Thyroid gland (tissue), 4 donors: ENCODE data around the gene FGF21. TPM values are rescaled to one million over a fixed set of nuclear protein-coding genes. Genes with fewer than 3 reads are reported as not detected.
A peak's percentile ranks its signal among the peaks of the same experiment; 100 is the strongest.

ENCODE experiments used
- DNase-seq, 2 donors: peaks; one replicate each; pipeline ENCODE4 v3.0.0-alpha.2; 2019
- H3K27ac ChIP-seq, 3 donors: fragments of 200-600 bp; sonication (generic); 1 replicate in 2 of 3; 2 replicates in 1 of 3; pipeline ENCODE4 v1.5.1; 2016 to 2019; ENCODE audit warnings: mild to moderate bottlenecking in 1 of 3, moderate library complexity in 1 of 3
- H3K27me3 ChIP-seq: fragments of 200-600 bp; sonication (generic); one replicate; pipeline ENCODE4 v1.5.1; 2019
- H3K36me3 ChIP-seq, 2 donors: fragments of 200-600 bp; sonication (generic); one replicate each; pipeline ENCODE4 v1.5.1; 2016 to 2019
- H3K4me1 ChIP-seq, 2 donors: fragments of 200-600 bp; sonication (generic); one replicate each; pipeline ENCODE4 v1.5.1; 2017 to 2019
- H3K4me3 ChIP-seq, 3 donors: fragments of 200-600 bp; sonication (generic); replicated peaks in 1 of 3; 1 replicate in 2 of 3; 2 replicates in 1 of 3; pipeline ENCODE4 v1.5.1; 2016; ENCODE audit warnings: mild to moderate bottlenecking in 1 of 3
- H3K9me3 ChIP-seq: fragments of 200-600 bp; sonication (generic); one replicate; pipeline ENCODE4 v1.5.1; 2017
- POLR2A ChIP-seq, 2 donors: fragments of 450-650 bp; IDR thresholded peaks; one replicate each; pipeline ENCODE4 v1.6.1; 2017; ENCODE audit warnings: antibody characterized with exemption in 2 of 2, mild to moderate bottlenecking in 2 of 2, moderate library complexity in 1 of 2
- WGBS, 2 donors: methylation state at CpG; one replicate each; pipeline ENCODE4 v1.1.5; 2017; 5-methylcytosine and 5-hydroxymethylcytosine counted together
- intact Hi-C: fragments of 100-400 bp; cut with DNase I; formaldehyde crosslinking; loops from one replicate; pipeline ENCODE4 v1.15.1; 2023
- total RNA-seq, 4 donors: library from RNA; depleted of rRNA; stranded (reverse); fragments of >200 nt; gene quantifications; one replicate each; pipeline ENCODE4 v1.2.3, GENCODE V29; 2016
- TF ChIP-seq, protein P1 (sequence below), 6 experiments: fragments of 200-600 bp in 3 of 6; fragments of 450-650 bp in 3 of 6; sonication (generic) in 3 of 6; IDR thresholded peaks; one replicate each; pipeline ENCODE4 v1.5.1; 2016 to 2019; ENCODE audit warnings: antibody characterized with exemption in 6 of 6, mild to moderate bottlenecking in 2 of 6, inconsistent platforms in 1 of 6, moderate library complexity in 1 of 6

The FGF21 gene
- total RNA-seq, 4 donors from 2014 or later = not detected

DNA sequence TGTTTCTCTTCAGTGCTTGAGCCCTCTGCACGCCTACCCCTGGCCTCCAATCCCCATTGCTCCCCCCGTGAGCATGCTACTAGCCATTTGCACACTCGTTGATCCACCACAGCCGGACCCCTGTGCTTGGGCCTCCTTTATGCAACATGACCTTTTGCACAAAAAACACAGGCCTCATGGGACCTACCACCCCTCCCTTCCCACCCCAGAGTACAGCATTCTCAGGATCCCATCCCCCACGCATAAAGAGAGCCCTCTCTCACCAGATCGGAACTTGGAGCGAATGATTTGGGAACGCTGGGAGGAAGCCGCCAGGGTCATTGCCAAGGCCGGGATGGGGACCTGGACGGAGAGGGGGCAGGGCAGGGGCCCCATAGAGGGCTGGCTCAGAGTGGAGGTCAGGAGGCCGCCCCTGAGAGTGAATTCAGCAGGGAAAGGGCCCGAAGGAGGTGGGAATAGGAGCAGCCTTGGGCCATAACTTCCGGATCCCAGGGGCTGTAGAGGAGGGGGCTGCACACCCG lies 36.6 kb upstream of the FGF21 start:
- H3K36me3 ChIP-seq = no peaks in the 10 kb centered on the region
- no peaks in the 10 kb centered on the region for H3K27me3 ChIP-seq
- 46 to 63% methylated on average over 11 to 15 of the region's 15 CpGs for WGBS, 2 donors
- no peak overlapping the region for H3K4me3 ChIP-seq
- peak overlapping the region in 1 of 3 donors; percentile 24 for H3K27ac ChIP-seq
- TF ChIP-seq, protein P1, sequence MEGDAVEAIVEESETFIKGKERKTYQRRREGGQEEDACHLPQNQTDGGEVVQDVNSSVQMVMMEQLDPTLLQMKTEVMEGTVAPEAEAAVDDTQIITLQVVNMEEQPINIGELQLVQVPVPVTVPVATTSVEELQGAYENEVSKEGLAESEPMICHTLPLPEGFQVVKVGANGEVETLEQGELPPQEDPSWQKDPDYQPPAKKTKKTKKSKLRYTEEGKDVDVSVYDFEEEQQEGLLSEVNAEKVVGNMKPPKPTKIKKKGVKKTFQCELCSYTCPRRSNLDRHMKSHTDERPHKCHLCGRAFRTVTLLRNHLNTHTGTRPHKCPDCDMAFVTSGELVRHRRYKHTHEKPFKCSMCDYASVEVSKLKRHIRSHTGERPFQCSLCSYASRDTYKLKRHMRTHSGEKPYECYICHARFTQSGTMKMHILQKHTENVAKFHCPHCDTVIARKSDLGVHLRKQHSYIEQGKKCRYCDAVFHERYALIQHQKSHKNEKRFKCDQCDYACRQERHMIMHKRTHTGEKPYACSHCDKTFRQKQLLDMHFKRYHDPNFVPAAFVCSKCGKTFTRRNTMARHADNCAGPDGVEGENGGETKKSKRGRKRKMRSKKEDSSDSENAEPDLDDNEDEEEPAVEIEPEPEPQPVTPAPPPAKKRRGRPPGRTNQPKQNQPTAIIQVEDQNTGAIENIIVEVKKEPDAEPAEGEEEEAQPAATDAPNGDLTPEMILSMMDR (IDR thresholded peaks at IDR 0.05) = no peak
- no peak for TF ChIP-seq POLR2A (IDR thresholded peaks at IDR 0.05)
- intact Hi-C loops = no loop called here
- DNase-seq = no peak
- peaks cover 25 to 43% of the 10 kb centered on the region in 2 donors for H3K4me1 ChIP-seq
- no peaks in the 10 kb centered on the region for H3K9me3 ChIP-seq

DNA sequence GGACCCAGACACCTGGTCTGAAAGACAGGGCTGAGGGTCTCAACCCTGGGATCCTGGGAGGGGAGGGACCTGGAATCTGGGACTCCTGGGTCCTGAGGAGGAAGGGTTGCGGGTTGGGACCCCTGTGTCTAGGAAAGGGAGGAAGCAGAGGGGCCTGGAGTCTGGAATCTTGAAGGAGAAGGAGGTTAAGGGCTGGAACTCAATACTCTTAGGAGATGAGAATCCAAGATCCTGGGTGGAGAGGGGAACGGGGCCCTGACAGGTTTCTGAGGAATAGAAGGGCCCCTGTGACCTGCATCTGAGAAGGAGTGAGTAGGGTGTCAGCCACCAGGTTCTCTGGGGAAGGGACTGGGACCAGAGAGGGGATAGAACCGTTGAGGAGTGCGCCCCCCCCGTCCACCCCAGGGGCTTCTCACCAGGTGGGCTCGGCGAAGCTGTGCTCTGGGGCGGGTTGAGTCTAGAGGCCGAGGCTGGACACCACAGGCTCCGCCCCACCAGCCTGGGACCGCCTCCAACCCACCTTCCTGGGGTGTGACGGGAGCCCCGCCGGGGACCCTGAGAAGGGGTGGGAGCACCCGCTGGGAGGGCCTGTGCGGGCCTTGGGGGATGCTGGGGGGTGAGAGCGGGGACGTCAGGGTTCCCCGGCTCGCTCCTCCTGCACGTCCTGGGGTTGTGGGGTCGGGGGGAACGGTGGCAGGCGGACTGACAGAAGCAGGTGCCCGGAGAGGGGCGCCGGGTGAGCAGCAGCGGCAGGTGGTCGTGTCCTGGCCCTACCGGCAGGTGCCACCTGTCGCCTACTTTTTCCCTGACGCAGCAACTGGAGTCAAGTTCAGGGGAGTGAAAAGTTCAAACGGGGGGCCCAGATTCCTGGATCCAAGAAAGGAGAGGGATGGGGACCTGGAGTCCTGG lies 35.8 kb upstream of the FGF21 start, which contains the start of gene MAMSTR:
Gene MAMSTR, minus strand, starts transcription at position 463 of the 909 bp plus-strand sequence. CDS start 694 bp downstream, outside the sequence.
- H3K4me1 ChIP-seq = peaks cover 26 to 45% of the 10 kb centered on the region in 2 donors
- intact Hi-C loops = no loop called here

DNA sequence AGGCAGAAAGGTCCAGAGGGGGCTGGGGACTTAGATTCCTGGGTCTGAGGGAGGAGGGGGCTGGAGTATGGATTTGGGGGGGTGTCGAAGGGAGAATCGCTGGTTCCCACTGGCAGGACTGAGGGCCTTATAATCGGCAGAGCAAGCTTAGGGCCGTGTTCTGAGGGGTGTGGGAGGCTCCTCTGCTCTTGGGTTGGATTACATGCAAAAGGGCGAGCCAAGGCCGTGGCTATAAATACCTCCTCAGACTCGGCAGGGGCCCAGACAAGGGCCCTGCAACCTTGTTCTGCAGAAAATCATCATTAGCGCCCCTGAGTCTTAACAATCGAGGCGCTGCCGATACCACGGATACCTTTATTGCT lies 35.1 kb upstream of the FGF21 start:
- Histone ChIP-seq H3K27ac (peak overlapping the region in 1 of 3 donors; percentile 80), H3K36me3 (no peaks in the 10 kb centered on the region), H3K9me3 (no peaks in the 10 kb centered on the region), H3K4me1 (peaks cover 23 to 42% of the 10 kb centered on the region in 2 donors), H3K27me3 (no peaks in the 10 kb centered on the region), H3K4me3 (no peak overlapping the region)
- 36 to 42% methylated on average over 11 to 12 of the region's 12 CpGs for WGBS, 2 donors
- intact Hi-C loops = no loop called here
- TF ChIP-seq, protein P1 (IDR thresholded peaks at IDR 0.05) = no peak
- TF ChIP-seq POLR2A (IDR thresholded peaks at IDR 0.05) = no peak
- DNase-seq = no peak

More for the DNA sequence above, 35.8 kb upstream of the FGF21 start, which contains the start of gene MAMSTR:
- Histone ChIP-seq H3K4me3 (peak within 1 kb of the TSS in 2 of 3 donors; percentile 39 to 43), H3K27ac (peak within 1 kb of the TSS in 1 of 3 donors; percentile 80), H3K36me3 (no peaks in the 10 kb centered on the region), H3K9me3 (no peaks in the 10 kb centered on the region), H3K27me3 (no peaks in the 10 kb centered on the region)
- DNase-seq = no peak
- no peak for TF ChIP-seq POLR2A (IDR thresholded peaks at IDR 0.05)
- TF ChIP-seq, protein P1 (IDR thresholded peaks at IDR 0.05) = no peak
- WGBS, 2 donors = 75 to 76% methylated on average over 28 to 29 of the region's 33 CpGs

DNA sequence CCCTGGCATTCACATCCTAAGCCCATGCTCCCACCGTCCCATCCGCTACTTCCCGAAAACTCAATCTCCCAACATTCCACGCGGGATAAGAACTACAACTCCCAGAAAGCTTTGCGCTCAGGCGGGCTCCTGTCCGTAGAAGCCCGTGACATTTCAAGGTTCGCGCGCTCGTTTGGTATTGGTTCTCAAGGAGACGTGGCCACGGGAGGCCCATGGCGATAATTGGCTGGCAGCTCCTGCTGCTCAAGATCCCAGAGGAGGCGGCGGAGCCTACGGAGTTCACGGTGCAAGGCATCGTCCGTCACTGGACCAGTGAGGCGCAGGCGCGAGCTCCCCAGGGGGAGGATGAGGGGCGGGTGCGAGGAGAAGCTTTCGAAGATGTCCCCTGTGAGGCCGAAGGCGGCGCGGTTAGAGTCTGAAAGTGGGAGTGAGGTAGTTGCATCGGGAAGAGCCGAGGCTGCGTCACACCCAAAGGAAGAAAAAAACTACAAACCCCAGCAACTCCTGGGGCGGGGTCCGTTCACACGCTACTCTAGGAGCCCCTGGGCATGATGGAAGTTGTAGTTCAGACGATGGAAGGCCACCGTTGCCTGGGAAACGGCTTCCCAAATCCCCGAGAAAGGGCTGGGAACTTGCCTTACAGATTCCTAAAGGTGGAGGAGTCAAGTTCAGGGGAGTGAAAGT lies 34.6 kb upstream of the FGF21 start:
- Histone ChIP-seq H3K9me3 (no peaks in the 10 kb centered on the region), H3K4me1 (peaks cover 23 to 37% of the 10 kb centered on the region in 2 donors), H3K4me3 (peak overlapping the region; percentile 39 to 52 (median 43)), H3K36me3 (no peaks in the 10 kb centered on the region), H3K27me3 (no peaks in the 10 kb centered on the region), H3K27ac (peak overlapping the region; percentile 64 to 80 (median 70))
- 15 to 30% methylated on average over 34 to 42 of the region's 42 CpGs for WGBS, 2 donors
- peak; percentile 100 for DNase-seq
- intact Hi-C loops = no loop called here
- TF ChIP-seq, protein P1 (IDR thresholded peaks at IDR 0.05) = no peak
- TF ChIP-seq POLR2A (IDR thresholded peaks at IDR 0.05) = peak in 1 of 2 donors; percentile 11
